Measurements from ENCODE around the gene PDCL2.

DNA sequence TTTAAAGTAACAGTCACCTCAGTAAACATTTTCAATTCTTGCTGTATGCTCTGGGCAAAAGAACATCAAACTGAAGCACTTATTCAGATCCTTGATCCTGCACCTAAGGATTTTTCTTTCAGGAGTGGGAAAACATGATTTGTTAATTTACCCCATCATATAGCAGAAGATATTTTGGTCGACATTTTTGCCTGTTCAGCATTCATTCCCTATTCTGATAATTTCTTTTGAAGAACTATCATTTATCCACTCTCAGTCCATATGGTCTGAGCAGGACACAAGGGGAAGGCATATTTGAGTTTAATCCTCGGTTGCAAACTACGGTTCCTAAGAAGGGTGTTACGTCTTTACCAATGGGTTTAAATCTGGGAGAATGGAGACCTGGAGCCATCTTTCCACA is 44.1 kb downstream of the PDCL2 start:
- TF ChIP-seq CTCF (IDR thresholded peaks at IDR 0.05; ENCODE audit: low read depth, low read length) (no peak), EZH2phosphoT487 (IDR thresholded peaks at IDR 0.05; ENCODE audit: low read depth) (no peak)
